T-helper 17 cell (primary cell): ENCODE data around the gene DNAH7. TPM values are rescaled to one million over a fixed set of nuclear protein-coding genes. Genes with fewer than 3 reads are reported as not detected.

Experiments
- ATAC-seq: fragments of 150-1000 bp; cut with Tn5 transposase; 2 replicates; pipeline ENCODE4 v1.10.0; 2021; ENCODE audit warnings: mild to moderate bottlenecking, moderate library complexity
- DNase-seq, 3 donors: peaks; one replicate each; pipeline versions ENCODE4 v3.0.0 to v3.0.0-alpha.2; 2020 to 2021
- H3K9me3 ChIP-seq: one replicate; pipeline ENCODE4 v1.7.0; 2013; ENCODE audit warnings: low read length, mild to moderate bottlenecking; ENCODE audit not compliant: control insufficient read depth, poor library complexity, severe bottlenecking
- H3K27ac Mint-ChIP-seq: one replicate; pipeline ENCODE4 v1.8.0; 2022; ENCODE audit warnings: mild to moderate bottlenecking, moderate library complexity, mixed read lengths
- H3K27me3 Mint-ChIP-seq: one replicate; pipeline ENCODE4 v1.8.0; 2022; ENCODE audit warnings: mixed read lengths
- H3K36me3 Mint-ChIP-seq: one replicate; pipeline ENCODE4 v1.8.0; 2022; ENCODE audit warnings: low read depth, mixed read lengths
- H3K4me1 Mint-ChIP-seq: one replicate; pipeline ENCODE4 v1.8.0; 2022; ENCODE audit warnings: mild to moderate bottlenecking, mixed read lengths
- H3K4me3 Mint-ChIP-seq: one replicate; pipeline ENCODE4 v1.8.0; 2022; ENCODE audit warnings: mild to moderate bottlenecking, moderate library complexity, mixed read lengths
- total RNA-seq, 4 donors: library from RNA in 2 of 4; stranded (reverse) in 2 of 4; gene quantifications; one replicate each; pipeline ENCODE4 v1.2.3 and lab custom pipeline; 2022 to 2026

The DNAH7 gene
- total RNA-seq, 2 donors from 2014 or later = 0.37 TPM; not detected in 1

- Mint-ChIP-seq H3K27me3 (peaks cover 34% of the 10 kb centered on the region), H3K36me3 (peaks cover 2% of the 10 kb centered on the region), H3K27ac (no peak overlapping the region), H3K4me1 (peaks cover 5% of the 10 kb centered on the region), H3K4me3 (no peak overlapping the region)
- no peaks in the 10 kb centered on the region for H3K9me3 ChIP-seq
- DNase-seq = no peak
- no peak for ATAC-seq
Measured at GRCh38 chr2:195863121-195863520, 205.5 kb downstream of the DNAH7 start.

GRCh38 chr2:195861821-195862220 is 206.8 kb downstream of the DNAH7 start:
- H3K36me3 Mint-ChIP-seq = no peaks in the 10 kb centered on the region
- peaks cover 6% of the 10 kb centered on the region for H3K4me1 Mint-ChIP-seq
- peaks cover 34% of the 10 kb centered on the region for H3K27me3 Mint-ChIP-seq
- DNase-seq (no peak), ATAC-seq (no peak)
- no peak overlapping the region for H3K27ac Mint-ChIP-seq
- no peaks in the 10 kb centered on the region for H3K9me3 ChIP-seq
- no peak overlapping the region for H3K4me3 Mint-ChIP-seq

GRCh38 chr2:195859513-195859912 is 209.1 kb downstream of the DNAH7 start:
- H3K27me3 Mint-ChIP-seq = peaks cover 29% of the 10 kb centered on the region
- H3K4me1 Mint-ChIP-seq = peaks cover 6% of the 10 kb centered on the region
- no peak overlapping the region for H3K4me3 Mint-ChIP-seq
- no peak overlapping the region for H3K27ac Mint-ChIP-seq
- H3K9me3 ChIP-seq = no peaks in the 10 kb centered on the region
- ATAC-seq (no peak), DNase-seq (no peak)
- no peaks in the 10 kb centered on the region for H3K36me3 Mint-ChIP-seq

- no peak overlapping the region for H3K4me3 Mint-ChIP-seq
- ATAC-seq (no peak), DNase-seq (no peak)
- no peaks in the 10 kb centered on the region for H3K36me3 Mint-ChIP-seq
- H3K27me3 Mint-ChIP-seq = peaks cover 15% of the 10 kb centered on the region
- peaks cover 2% of the 10 kb centered on the region for H3K4me1 Mint-ChIP-seq
- no peaks in the 10 kb centered on the region for H3K9me3 ChIP-seq
- no peak overlapping the region for H3K27ac Mint-ChIP-seq
Measured at GRCh38 chr2:195857132-195857531, 211.5 kb downstream of the DNAH7 start.

- Mint-ChIP-seq H3K27ac (no peak overlapping the region), H3K27me3 (peaks cover 7% of the 10 kb centered on the region), H3K4me1 (no peaks in the 10 kb centered on the region), H3K4me3 (no peak overlapping the region), H3K36me3 (no peaks in the 10 kb centered on the region)
- DNase-seq (no peak), ATAC-seq (no peak)
- no peaks in the 10 kb centered on the region for H3K9me3 ChIP-seq
Measured at GRCh38 chr2:195850764-195851163, 217.9 kb downstream of the DNAH7 start.

- ATAC-seq (no peak), DNase-seq (no peak)
- Mint-ChIP-seq H3K4me3 (no peak overlapping the region), H3K36me3 (no peaks in the 10 kb centered on the region), H3K4me1 (no peaks in the 10 kb centered on the region), H3K27me3 (peaks cover 7% of the 10 kb centered on the region), H3K27ac (peak overlapping the region; percentile 3)
- H3K9me3 ChIP-seq = no peaks in the 10 kb centered on the region
Measured at GRCh38 chr2:195848119-195848899, 220.3 kb downstream of the DNAH7 start.

- Mint-ChIP-seq H3K4me3 (peak overlapping the region; percentile 68), H3K27ac (no peak overlapping the region), H3K4me1 (peaks cover 8% of the 10 kb centered on the region), H3K27me3 (no peaks in the 10 kb centered on the region), H3K36me3 (no peaks in the 10 kb centered on the region)
- ATAC-seq (no peak), DNase-seq (no peak)
- no peaks in the 10 kb centered on the region for H3K9me3 ChIP-seq
Measured at GRCh38 chr2:195842932-195843331, 225.7 kb downstream of the DNAH7 start.

GRCh38 chr2:195838002-195838401 is 230.6 kb downstream of the DNAH7 start:
- H3K4me3 Mint-ChIP-seq = no peak overlapping the region
- H3K9me3 ChIP-seq = no peaks in the 10 kb centered on the region
- DNase-seq (no peak), ATAC-seq (no peak)
- no peaks in the 10 kb centered on the region for H3K36me3 Mint-ChIP-seq
- H3K27ac Mint-ChIP-seq = no peak overlapping the region
- H3K4me1 Mint-ChIP-seq = peaks cover 7% of the 10 kb centered on the region
- H3K27me3 Mint-ChIP-seq = peaks cover 14% of the 10 kb centered on the region

- H3K9me3 ChIP-seq = no peaks in the 10 kb centered on the region
- H3K4me3 Mint-ChIP-seq = no peak overlapping the region
- no peaks in the 10 kb centered on the region for H3K36me3 Mint-ChIP-seq
- DNase-seq (no peak), ATAC-seq (no peak)
- no peak overlapping the region for H3K27ac Mint-ChIP-seq
- H3K4me1 Mint-ChIP-seq = no peaks in the 10 kb centered on the region
- H3K27me3 Mint-ChIP-seq = peaks cover 14% of the 10 kb centered on the region
Measured at GRCh38 chr2:195836002-195836401, 232.6 kb downstream of the DNAH7 start.

GRCh38 chr2:195834836-195835235 is 233.8 kb downstream of the DNAH7 start:
- Mint-ChIP-seq H3K36me3 (no peaks in the 10 kb centered on the region), H3K4me1 (no peaks in the 10 kb centered on the region), H3K27me3 (peaks cover 14% of the 10 kb centered on the region), H3K27ac (no peak overlapping the region), H3K4me3 (no peak overlapping the region)
- H3K9me3 ChIP-seq = no peaks in the 10 kb centered on the region
- ATAC-seq (no peak), DNase-seq (no peak)

GRCh38 chr2:195830968-195831950 is 237.4 kb downstream of the DNAH7 start:
- Mint-ChIP-seq H3K27ac (no peak overlapping the region), H3K4me1 (no peaks in the 10 kb centered on the region), H3K27me3 (peaks cover 10% of the 10 kb centered on the region), H3K36me3 (no peaks in the 10 kb centered on the region), H3K4me3 (no peak overlapping the region)
- no peaks in the 10 kb centered on the region for H3K9me3 ChIP-seq
- DNase-seq (no peak), ATAC-seq (no peak)

- peaks cover 5% of the 10 kb centered on the region for H3K27me3 Mint-ChIP-seq
- no peaks in the 10 kb centered on the region for H3K36me3 Mint-ChIP-seq
- H3K4me3 Mint-ChIP-seq = no peak overlapping the region
- no peaks in the 10 kb centered on the region for H3K4me1 Mint-ChIP-seq
- no peak overlapping the region for H3K27ac Mint-ChIP-seq
- DNase-seq (no peak), ATAC-seq (no peak)
- no peaks in the 10 kb centered on the region for H3K9me3 ChIP-seq
Measured at GRCh38 chr2:195824478-195824877, 244.2 kb downstream of the DNAH7 start.

- no peaks in the 10 kb centered on the region for H3K4me1 Mint-ChIP-seq
- no peak overlapping the region for H3K4me3 Mint-ChIP-seq
- H3K27ac Mint-ChIP-seq = no peak overlapping the region
- H3K9me3 ChIP-seq = no peaks in the 10 kb centered on the region
- DNase-seq = no peak
- peaks cover 5% of the 10 kb centered on the region for H3K27me3 Mint-ChIP-seq
- H3K36me3 Mint-ChIP-seq = no peaks in the 10 kb centered on the region
- ATAC-seq = no peak
Measured at GRCh38 chr2:195823206-195823605, 245.4 kb downstream of the DNAH7 start.
